Measurements from ENCODE around the gene PARS2.
A peak's percentile ranks its signal among the peaks of the same experiment; 100 is the strongest.

The PARS2 gene

DNA sequence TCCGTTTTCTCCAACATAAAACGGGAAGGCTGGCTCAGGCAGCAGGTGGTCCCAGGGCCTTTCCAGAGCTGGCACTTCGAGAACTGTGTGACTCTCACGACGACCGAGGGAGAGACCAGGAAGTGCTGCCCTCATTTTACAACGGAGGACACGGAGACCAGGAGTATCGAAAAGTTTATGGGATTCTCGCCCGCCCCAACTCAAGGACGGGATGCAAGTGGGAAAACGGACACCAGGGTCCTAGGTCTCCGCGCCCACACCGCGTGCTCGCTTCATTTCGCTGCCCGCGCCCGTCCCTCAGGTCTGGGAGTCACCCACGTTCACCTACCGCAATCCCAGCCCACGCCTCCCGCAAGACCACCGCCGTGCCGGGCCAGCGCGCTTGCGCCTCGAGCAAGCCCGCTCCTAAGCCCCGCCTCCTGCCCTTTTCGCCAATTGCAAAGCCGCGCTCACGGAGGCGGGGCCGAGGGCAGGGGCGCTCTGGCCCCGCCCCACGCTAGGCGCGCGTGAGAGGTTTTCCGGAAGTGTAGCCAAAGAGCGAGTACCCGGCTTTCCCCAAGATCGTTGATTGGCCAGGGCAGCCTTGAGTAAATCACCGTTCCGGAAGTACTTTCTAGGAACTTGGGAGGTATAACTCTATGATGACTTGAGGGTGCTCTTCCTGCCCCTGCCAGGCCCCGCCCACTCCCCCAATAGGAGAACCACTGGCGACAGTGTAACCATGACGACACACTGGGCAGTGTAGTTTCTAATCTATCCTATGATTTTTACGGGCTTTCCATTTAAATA lies at the start of gene PARS2:
TSS of gene PARS2 (minus strand) at position 391 of the 789 bp plus-strand sequence. CDS start 5,362 bp downstream, outside the sequence.
- DNase-seq, result peak; percentile 96

DNA sequence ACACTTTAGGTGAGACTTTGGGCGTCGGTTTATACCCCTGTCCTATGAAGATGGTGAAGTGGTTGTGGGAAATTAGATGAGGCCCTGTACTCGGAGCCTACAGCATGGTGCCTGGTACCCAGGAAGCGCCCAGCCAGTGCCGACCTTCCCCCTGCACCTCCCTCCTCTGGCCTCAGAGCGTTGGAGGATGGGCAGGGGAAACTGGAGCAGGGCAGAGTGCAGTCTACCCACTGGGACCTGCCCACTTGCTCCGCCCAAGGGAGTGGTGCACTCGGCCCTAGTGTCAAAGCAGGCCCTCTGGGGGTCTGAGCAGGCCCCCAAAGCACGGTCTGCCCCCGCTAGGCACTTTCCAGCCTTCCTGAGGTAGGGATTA lies 49.8 kb upstream of the PARS2 start:
- DNase-seq, result peak; percentile 26

DNA sequence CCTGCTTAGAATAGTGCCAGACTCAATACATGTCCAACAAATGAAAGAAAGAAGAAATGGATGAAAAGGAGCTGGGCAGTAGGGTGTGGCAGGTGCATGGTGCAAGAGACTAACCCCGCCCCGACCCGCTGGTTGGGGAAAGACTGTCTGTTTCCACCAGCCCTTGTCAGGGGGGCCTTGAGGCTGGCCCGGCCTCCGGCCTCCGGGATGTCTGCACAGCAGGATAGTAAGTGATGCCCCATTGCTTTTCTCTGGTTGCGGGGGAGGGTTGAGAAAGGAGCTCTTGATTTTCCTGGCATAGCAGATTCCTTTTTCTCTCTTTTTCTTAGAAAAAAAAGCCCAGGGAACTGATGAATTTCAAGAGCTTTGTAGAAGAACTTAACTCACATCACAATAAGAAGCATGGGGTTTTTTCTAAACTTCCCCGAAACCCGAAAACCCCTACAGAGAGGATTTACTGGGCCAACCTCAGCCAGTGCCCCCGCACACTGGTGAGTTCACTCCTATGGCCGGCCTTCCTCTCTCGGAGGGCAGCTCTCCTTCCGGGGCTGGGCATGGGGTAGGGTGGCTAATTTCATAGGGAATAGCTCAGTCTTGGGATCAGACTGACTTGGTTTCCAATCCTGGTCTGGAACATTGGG lies 49.3 kb upstream of the PARS2 start:
- no peak for DNase-seq

DNA sequence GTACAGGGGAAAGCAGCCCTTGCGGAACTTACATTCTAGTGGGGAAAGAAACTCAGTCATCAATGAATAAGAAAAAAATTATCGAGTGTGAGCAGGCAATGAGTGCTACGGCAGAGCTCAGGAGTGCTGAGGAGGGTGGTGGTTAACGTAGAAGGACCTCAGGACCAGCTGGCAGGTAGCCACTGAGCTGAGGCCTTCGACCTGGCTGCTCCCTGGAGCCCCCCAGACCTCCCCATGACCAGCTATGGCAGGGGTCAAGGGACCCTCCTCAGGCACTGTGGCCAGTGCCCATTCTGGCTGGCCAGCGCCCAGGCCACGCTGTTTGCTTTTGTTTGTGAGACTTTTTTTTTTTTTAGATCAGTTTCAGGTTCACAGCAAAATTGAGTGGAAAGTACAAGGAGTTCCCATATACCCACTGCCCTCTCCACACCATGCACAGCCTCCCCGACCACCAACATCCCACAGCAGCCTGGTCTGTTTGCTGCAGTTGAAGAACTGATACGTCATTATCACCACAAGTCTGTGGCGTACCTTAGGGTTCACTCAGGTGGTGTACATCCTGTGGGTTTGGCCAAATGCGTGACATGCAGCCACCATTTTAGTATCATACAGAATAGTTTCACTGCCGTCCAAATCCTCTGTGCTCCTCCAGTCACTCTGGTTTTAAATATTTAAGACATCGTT lies 48.6 kb upstream of the PARS2 start:
- no peak for DNase-seq

DNA sequence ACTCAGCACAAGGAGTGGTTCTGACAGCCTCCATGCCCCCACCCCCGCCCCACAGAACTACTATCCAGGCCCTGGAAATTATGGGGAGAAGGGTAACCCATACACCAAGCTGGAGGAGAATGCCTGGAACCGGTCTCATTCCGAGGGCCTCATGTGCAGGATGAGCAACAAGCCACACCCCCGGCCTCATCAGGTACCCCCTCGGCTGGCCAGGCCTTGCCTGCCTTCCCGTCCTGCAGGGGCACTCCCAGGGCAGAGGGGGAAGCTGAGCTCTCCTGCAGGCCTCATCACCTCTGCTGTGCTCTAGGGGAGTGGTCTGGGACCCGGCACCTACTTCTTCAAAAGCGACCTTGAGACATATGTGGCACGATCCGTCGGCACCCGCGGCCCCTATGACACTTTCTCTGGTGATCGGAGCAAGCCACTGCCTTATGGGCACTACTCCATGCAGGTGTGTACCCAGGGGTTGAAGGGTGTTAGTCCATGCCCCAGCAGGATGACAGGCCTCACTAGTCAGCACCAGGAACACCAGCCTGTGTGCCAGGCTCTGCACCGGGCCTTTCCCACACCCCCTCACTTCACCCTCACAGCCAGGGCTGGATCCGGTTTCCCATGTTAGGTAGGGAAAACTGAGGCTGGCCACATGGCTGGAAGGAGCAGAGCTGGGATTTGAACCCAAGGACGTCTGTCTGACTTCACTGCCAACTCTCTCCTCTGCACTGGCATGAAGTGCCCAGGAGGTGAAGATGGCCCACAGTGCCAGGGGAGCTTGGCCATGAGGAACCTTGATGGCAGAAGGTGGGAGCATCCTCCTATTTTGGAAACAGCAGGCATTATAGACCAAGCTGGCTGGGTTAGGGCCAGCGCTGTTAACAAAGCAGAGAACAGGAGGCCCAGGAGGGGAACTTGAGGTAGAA lies 47.7 kb upstream of the PARS2 start:
- peak; percentile 51 for DNase-seq

DNA sequence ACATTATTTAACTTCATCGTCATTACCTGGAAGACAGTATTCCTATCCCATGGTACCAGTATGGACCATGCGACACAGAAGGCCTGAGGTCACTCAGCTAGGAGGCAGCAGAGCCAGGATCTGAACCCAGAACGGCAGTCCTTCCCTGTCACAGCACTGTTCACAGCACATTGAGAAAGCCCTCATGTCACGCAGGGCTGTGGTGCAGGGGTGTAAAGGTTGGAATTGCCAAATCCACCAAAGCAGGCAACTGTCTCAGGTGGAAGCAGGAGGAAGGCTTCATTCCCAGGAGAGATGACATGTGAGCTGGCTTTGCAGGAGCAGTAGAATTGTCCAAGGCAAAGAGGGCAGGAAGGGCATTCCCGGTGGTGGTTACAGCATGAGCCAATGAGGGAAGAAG lies 46.7 kb upstream of the PARS2 start:
- peak; percentile 55 for DNase-seq

DNA sequence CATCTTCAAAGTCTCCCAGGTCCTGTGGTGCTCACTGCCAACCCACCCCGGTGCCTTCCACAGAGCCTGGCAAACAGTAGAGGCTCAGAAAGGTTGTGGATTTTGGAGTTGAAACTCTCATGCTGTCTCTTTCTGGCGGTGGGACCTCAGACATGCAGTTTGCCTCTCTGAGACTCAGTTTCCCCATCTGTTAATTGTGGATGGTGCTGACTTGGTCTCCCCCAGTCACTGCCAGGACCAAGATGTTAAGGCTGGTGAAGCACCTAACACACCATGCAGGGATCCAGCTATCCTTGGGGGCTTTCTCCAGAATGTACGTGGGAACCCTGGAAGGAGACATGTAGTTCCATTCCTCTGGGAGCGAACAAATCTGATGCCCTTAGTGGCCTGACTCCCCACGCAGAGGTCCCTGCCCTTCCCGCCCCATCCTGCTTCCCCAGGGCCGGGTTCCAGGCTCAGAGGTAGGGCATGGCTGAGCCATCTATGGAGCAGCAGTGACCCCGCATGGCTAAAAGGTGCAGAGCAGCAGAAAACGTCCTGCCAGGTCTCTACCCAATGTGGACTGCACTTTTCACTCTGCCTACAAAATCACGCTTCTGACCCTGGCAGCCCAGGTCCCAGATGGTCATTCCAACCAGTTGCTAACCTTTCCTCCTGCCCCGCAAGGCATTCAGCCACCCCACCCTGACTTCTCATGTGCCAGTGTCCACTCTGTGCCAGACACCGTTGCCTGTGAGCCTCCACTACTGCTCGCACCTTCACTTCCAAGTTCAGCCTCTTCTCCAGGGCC lies 46.0 kb upstream of the PARS2 start:
- DNase-seq, result peak; percentile 89

DNA sequence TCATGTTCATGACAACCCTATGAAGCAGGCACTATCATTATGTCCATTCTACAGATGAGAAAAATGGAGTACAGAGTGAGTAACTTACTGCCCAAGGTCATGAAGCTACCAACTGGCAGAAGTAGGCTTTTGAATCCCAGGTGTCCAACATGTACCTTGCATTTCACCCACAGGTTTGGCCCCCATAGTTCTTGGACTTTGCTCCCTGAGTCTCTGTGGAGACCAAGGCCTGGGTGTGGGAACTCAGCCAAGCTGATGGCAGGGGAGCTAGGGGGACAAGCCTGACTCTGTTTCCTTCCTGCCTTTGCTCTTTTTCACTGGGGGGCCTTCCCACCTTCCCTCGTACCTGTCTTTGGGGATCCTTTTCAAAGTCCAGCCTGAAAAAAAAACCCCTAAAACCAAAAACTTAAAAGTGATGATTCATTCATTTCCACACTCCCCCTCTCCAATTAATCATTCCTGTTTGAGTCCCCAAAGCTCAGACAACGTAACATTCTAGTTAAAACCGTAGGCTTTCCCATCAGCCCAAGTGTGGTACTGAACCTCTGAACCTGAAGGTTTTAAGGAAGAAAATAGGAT lies 45.3 kb upstream of the PARS2 start:
- DNase-seq, result peak; percentile 50

DNA sequence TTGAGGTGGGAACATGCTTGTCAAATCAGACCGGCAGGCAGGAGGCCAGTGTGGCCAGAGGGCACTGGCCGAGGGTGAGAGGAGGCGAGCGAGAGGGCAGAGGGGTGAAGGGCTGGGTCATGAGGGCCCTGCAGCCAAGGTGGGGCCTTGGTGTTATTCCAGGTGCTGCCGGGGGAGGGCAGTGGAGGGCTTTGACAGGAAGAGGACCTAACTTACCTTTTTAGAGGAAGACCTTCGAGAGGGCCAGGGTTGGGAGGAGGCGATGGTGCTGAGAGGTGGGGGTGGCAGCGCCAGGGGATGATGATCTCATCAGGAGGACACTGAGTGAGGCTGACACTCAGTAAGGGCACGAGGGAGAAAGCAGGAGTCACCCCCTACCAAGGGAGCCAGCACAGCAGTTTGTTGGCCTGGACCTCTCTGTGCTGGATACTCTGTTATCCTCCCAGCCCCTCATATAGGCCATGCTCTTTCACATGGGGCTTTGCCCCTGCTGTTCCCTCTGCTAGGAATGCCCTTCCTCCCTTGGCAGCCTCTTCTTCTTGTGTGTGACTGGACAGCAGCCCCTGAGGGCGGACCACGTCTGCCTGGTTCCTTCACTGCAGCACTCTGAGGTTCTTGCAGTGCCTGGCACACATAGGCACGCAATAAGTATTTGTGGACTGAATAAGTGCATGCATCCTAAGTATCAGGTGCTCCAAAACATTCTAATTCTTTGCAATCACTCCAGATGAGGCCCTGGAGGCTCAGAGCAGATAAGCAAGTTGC lies 44.3 kb upstream of the PARS2 start:
- peak; percentile 44 for DNase-seq

DNA sequence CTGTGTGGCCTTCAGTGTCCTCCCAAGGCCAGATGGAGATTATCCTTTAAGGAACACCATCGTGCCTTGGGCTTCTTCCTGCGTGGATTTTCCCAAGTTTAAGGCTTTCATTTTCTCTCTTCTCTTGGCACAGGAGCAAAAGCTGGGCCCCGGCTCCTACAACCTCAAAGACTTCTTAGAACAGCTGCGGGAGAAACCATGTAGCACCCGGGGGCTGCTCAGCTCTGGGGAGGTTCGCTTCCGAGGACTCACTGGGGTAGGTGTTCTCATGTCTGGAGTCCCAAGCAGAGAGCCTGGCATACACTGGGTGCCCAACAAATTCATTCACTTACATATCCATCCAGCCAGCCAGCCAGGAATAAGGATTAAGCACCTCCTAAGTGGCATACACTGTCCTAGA lies 43.4 kb upstream of the PARS2 start:
- DNase-seq, result no peak

DNA sequence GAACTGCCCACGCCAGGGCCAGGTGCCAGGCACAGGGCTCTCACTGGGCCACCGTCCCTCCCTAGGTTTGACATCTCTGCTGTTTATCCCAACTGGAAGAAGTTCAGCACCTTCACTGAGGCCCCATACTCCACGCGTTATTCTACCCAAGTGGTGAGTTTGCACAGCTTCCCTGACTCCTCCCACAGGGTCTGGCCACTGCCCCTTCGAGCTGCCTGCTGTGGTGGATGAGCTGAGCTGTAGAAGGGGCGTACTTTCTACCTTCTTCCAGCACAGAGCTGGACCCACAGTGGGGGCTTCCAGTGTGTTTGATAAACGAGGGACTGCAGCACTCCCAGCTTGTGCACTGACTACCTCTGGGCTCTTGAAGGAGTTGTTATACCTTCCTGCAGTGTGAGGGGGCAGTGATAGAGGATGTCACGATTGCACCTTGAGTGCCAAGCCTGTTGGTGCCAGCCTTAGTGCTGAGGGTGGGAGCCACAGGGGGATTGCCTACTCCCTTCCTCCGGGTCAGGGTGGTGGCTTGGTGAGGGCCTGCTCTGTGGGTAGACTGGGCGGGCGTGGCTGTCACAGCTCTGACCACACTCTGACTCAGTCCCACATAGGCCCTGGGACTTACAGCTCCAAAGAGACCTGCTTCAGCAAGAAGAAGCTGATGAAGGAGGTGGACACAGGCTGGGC lies 42.7 kb upstream of the PARS2 start:
- DNase-seq, result peak; percentile 62

DNA sequence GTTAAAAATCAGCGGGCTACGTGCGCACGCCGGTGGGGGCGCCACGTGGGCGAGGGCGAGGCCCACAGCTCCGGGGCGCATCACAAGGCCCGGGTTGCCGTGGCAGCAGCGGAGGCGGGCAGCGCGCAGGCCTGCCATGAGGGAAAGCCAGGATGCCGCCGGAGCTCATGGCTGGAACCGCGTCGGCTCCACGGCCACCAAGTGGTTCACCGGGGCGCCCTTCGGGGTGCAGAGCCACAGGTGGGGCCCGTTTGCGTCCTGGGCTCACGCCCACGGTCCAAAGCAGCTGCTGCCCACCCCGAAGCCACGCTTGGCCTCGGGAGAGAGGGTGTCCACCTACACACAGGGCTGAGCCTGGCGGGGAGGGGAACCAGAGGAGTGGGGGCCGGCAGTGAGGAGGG lies 41.7 kb upstream of the PARS2 start:
- peak; percentile 43 for DNase-seq

DNA sequence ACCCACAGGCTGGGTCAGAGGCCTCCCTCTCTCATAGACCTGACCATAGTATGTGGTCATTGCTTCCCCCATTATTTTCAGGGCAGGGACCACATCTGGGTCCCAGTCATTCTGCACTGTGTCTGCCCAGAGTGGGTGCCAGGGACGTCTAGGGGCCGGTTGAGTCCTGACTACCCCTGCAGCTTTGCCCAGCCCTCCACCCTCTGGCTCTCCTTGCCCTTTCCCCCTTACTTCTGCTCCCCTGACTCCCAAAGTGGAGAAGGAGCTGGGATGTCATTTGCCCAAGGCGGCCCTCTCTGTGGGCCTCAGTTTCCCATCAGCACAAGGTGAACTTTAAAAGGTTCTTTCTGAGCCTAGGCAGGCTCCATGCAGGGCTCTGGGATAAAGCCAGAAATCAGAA lies 41.1 kb upstream of the PARS2 start:
- peak; percentile 47 for DNase-seq

DNA sequence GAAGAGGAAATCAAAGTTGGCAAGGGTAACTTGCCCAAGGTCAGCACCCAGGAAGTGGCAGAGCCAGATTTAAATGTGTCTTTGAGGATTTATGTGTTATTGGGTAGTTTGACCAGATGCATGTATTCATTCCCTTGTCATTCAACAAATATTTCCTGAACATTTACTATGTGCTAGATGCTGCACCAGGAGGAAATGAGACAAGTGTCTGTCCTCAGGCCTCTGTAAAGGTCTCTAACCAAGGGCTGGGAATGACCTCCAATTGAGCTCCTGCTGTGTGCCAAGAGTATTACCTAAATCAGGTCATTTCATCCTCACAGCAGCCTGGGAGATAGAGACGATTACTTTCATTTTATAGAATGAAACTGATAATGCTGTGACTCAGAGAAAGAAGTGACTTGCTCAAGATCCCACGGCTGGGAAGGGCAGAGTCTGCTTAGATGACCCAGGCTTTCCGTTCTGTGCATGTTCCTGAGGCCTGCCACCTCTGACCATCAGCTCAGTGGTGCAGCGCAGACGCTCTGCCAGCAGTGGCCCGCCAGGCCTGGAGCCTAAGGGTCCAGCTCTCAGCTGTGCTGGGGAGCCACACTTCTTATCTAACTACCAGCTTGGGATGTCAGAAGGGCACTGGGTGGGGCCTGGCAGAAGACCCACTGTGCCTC lies 40.3 kb upstream of the PARS2 start:
- DNase-seq, result peak; percentile 61

DNA sequence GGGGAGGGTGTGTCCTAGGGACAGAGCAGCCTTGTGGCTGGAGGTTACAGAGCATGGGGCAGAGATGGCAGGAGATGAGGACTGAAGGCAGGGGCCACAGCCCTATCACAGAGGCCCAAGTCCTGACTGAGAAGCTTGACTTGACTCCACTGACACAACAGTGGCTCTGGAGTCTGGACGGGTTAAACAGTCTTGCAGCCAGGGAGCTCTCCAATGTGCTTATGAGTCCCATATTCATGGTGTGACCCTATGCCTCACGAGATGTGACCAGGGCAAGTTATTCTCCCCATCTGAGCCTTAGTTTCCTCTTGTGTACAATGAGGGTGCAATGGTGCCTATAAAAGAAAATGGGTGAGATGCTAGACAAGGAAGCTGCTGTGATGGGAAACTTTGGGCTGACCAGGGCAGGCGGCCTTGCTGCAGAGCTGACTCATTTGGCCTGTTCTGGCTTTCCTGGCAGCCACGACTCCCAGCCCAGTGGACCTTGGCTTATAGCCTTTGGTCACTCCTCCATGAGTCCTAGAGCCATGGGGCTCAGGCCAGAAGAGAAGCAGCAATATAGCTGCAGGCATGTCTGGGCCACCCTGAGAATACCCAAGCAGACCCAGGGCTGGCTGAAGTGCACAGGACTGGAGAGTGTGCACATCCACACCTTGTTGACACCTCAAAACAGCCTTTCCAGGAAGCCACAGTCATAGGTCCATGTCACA lies 39.6 kb upstream of the PARS2 start:
- no peak for DNase-seq

DNA sequence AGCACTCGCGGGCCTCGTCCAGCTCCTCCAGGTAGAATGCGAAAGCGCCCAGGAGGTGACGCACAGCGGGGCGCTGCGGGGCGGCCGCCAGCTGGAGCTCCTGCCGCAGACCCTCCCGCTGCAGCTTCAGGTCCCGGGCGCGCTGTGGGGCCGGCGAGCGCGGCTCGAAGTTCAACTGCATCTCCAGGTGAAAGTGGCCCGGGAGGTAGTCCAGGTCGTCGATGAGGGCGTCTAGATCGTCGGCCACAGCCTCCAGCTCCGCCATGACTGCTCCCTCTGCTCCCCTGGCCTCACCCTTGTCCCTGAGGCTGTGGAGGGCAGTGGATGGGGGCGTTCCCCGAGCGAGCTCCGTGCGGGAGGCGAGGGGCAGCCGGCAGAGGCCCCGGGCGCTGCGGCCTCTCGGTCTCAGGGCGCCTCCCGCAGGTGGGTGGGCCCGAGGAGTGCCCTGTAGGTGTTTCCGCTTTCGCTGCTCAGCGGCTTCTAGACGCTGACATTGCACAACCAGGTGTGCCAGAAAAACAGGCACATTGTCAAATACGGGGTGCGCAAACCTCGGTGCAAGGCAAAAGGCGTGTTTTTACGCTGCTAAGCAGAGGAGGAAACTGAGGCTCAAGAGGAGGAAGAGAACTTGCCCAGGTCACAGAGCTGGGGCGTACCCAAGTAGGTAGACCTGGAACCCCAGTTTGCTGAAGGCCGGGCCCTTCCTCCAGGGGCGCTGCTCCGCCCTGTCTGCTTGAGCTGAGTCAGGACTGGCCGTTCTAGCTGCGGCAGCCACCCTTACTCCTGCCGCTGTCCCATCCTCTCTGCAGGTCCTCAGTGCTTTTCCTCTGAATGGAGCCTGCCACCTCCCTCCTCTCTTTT lies 36.8 kb upstream of the PARS2 start, which contains the start of gene TTC22:
TSS of gene TTC22 (minus strand) at position 425 of the 861 bp plus-strand sequence. CDS start at position 265, 160 bp downstream.
- peak; percentile 84 for DNase-seq

DNA sequence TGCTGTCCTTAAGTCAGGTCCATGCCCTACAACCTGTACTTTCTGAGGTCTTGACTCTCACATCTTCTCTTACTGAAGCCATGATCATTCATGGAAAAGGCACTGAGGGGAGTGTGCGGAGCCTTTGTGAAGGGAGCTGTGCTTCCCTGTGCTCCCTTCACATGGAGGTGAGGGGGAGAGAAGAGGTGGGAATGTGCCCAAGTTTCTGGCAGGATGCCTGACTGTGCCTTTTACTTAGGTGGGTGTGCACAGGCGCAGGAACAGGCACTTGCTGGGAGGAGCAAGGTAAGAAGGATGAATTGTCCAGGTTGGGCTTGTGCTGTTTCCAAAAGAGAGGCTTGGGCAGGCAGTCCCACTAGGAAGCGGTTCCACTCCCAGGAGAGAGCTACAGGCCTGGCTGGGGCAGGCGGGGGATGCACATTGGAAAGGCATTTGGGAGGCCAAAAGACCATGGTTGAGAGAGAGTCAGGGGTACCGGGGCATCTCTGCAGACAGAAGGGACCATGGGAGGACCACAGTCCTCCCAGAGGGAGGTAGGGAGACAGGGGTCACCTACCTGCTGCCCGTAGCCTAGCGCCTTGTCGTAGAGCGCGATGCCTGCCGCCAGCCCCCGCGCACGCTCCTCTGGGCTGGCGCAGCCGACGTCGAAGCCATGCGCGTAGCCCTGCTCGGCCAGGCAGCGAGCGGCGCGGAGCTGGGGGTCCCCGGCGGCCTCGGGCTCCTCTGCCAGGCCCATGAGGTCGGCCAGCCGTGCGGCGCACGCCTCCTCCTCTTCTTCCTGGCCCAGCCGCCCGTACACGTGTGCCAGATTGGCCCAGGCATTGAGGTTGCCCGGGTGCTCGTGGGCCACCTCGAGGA lies 35.9 kb upstream of the PARS2 start:
- DNase-seq, result no peak

Measured in activated CD8-positive, alpha-beta memory T cell treated with anti-CD3 and anti-CD28 coated beads for 24 hours (primary cell).